HepG2 (cell line): ENCODE results near the gene SLC18A2. TPM values are rescaled to one million over a fixed set of nuclear protein-coding genes. Genes with fewer than 3 reads are reported as not detected.

Experiments used
- ATAC-seq: fragments of 200-7000 bp; cut with Tn5 transposase; 3 replicates; pipeline ENCODE4 v1.9.1; 2020; ENCODE audit warnings: mild to moderate bottlenecking, moderate library complexity
- BruUV-seq: library from RNA; stranded (reverse); fragments of 400-500 nt; replicated peaks from 2 replicates; lab custom pipeline; 2021; lab: Mats Ljungman, UMichigan
- CTCF ChIA-PET: fragments of 300-600 bp; formaldehyde crosslinking; extraction: SDS; loops from one replicate; lab custom pipeline; 2021; ENCODE audit warnings: low total read pairs, inconsistent platforms, low intra/inter-chr PET ratio; lab: Yijun Ruan, JAX
- POLR2A ChIA-PET: fragments of 350-600 bp; sonication (Branson Sonifier 250); formaldehyde crosslinking; loops from one replicate; lab custom pipeline; 2020; ENCODE audit warnings: antibody characterized with exemption, inconsistent platforms; lab: Yijun Ruan, JAX
- DNase-seq: peaks from one replicate; pipeline ENCODE4 v3.0.0-alpha.2; 2015; ENCODE audit warnings: low spot score
- FAIRE-seq: peaks from 3 replicates; lab custom pipeline; 2011; peaks lifted over from hg19 to GRCh38; lab: Jason Lieb, UNC
- H2AFZ ChIP-seq: one replicate; pipeline ENCODE4 v1.6.1; 2011; ENCODE audit warnings: low read length, inconsistent platforms
- H3K27ac ChIP-seq: fragments of 300-600 bp; 3 replicates; pipeline ENCODE4 v1.8.0; 2011; ENCODE audit warnings: mixed run types, mild to moderate bottlenecking, mixed read lengths, low read length, inconsistent platforms; ENCODE audit not compliant: insufficient read depth; ENCODE audit errors: extremely low read length
- H3K27me3 ChIP-seq, 2 experiments: fragments of 200-600 bp in 1 of 2; 2 replicates in 1 of 2; 3 replicates in 1 of 2; pipeline versions ENCODE4 v1.6.0 to v1.8.0; 2011; ENCODE audit warnings: low read length in 2 of 2, mild to moderate bottlenecking in 2 of 2, moderate library complexity in 2 of 2, inconsistent platforms in 1 of 2; ENCODE audit not compliant: insufficient read depth in 2 of 2, control insufficient read depth in 1 of 2
- H3K36me3 ChIP-seq, 2 experiments: fragments of 200-600 bp in 1 of 2; replicated peaks in 1 of 2; 2 replicates in 1 of 2; 3 replicates in 1 of 2; pipeline versions ENCODE4 v1.5.1 to v1.8.0; 2011; ENCODE audit warnings: low read length in 2 of 2, inconsistent platforms in 1 of 2; ENCODE audit not compliant: insufficient read depth in 2 of 2, control insufficient read depth in 1 of 2
- H3K4me1 ChIP-seq: 2 replicates; pipeline ENCODE4 v1.5.1; 2012; ENCODE audit warnings: low read length, inconsistent platforms; ENCODE audit not compliant: insufficient read depth
- H3K4me2 ChIP-seq: 2 replicates; pipeline ENCODE4 v1.6.0; 2011; ENCODE audit warnings: low read depth, low read length, inconsistent platforms
- H3K4me3 ChIP-seq, 3 experiments: fragments of 200-600 bp in 1 of 3; sonication (generic), shearing (Covaris generic) in 1 of 3; replicated peaks in 1 of 3; 2 replicates each; pipeline ENCODE4 v1.5.1; 2011 to 2016; ENCODE audit warnings: low read length in 3 of 3, inconsistent platforms in 2 of 3, low read depth in 2 of 3, mild to moderate bottlenecking in 2 of 3, control low read depth in 1 of 3, mixed read lengths in 1 of 3; ENCODE audit not compliant: insufficient read depth in 1 of 3
- H3K79me2 ChIP-seq: one replicate; pipeline ENCODE4 v1.6.1; 2011; ENCODE audit warnings: low read length, inconsistent platforms; ENCODE audit not compliant: insufficient read depth
- H3K9ac ChIP-seq: 2 replicates; pipeline ENCODE4 v1.6.0; 2011; ENCODE audit warnings: mild to moderate bottlenecking, low read depth, low read length, inconsistent platforms; ENCODE audit not compliant: insufficient read depth
- H3K9me3 ChIP-seq: 2 replicates; pipeline ENCODE4 v1.5.1; 2012; ENCODE audit warnings: mild to moderate bottlenecking, low read length
- H4K20me1 ChIP-seq: 2 replicates; pipeline ENCODE4 v1.6.0; 2011; ENCODE audit warnings: inconsistent platforms, mild to moderate bottlenecking, low read length, moderate library complexity; ENCODE audit not compliant: insufficient read depth
- CENPBD1 ChIP-seq: sonication (generic); formaldehyde crosslinking; IDR thresholded peaks from 2 replicates; pipeline ENCODE4 v1.8.0; 2022; ENCODE audit warnings: missing genetic modification reagents, low read depth, mild to moderate bottlenecking, borderline replicate concordance
- FOXK2 ChIP-seq: fragments of 450-650 bp; IDR thresholded peaks from 2 replicates; pipeline ENCODE4 v1.6.1; 2016
- HOXA3 ChIP-seq: sonication (generic); formaldehyde crosslinking; IDR thresholded peaks from 2 replicates; pipeline ENCODE4 v1.5.0; 2020; ENCODE audit warnings: missing genetic modification reagents
- KDM4B ChIP-seq: sonication (generic); formaldehyde crosslinking; IDR thresholded peaks from 2 replicates; pipeline ENCODE4 v1.4.0; 2020; ENCODE audit warnings: missing genetic modification reagents
- POLR2A ChIP-seq, 2 experiments: IDR thresholded peaks; 2 replicates each; pipeline ENCODE4 v1.6.1; 2011; ENCODE audit warnings: low read depth in 2 of 2, low read length in 2 of 2, mild to moderate bottlenecking in 1 of 2, moderate library complexity in 1 of 2; ENCODE audit not compliant: insufficient read depth in 1 of 2
- POLR2AphosphoS5 ChIP-seq: IDR thresholded peaks from 2 replicates; pipeline ENCODE4 v1.6.1; 2012; ENCODE audit warnings: low read depth, low read length
- SPEN ChIP-seq: sonication (generic); formaldehyde crosslinking; IDR thresholded peaks from 2 replicates; pipeline ENCODE4 v1.5.1; 2020; ENCODE audit warnings: low read depth, mild to moderate bottlenecking, missing genetic modification reagents
- ZNF136 ChIP-seq: sonication (generic); formaldehyde crosslinking; IDR thresholded peaks from 2 replicates; pipeline ENCODE4 v1.8.1; 2022; ENCODE audit warnings: low read depth, mild to moderate bottlenecking, moderate library complexity, missing genetic modification reagents
- ZNF414 ChIP-seq: sonication (generic); formaldehyde crosslinking; IDR thresholded peaks from 2 replicates; pipeline ENCODE4 v1.5.0; 2020; ENCODE audit warnings: missing genetic modification reagents
- WGBS: methylation state at CpG from one replicate; pipeline ENCODE4 v1.1.6; 2017; ENCODE audit warnings: low lambda C conversion rate; 5-methylcytosine and 5-hydroxymethylcytosine counted together
- in situ Hi-C: cut with HindIII; loops from 2 replicates; pipeline ENCODE4 v1.10.0; 2017; ENCODE audit warnings: low pct_unique_long_range_greater_than_20kb; ENCODE audit not compliant: extremely low pct_ligation_motif_present
- intact Hi-C: fragments of 100-400 bp; cut with micrococcal nuclease; formaldehyde crosslinking; loops from one replicate; pipeline ENCODE4 v1.10.0; 2022; ENCODE audit not compliant: unreplicated experiment
- polyA plus RNA-seq, 8 experiments: library from polyadenylated mRNA; depleted of rRNA in 3 of 8; stranded (reverse) in 7 of 8; unstranded in 1 of 8; fragments of >200 nt; fragmentation: Illumina TruSeq in 4 of 8; extraction: Trizol in 4 of 8; gene quantifications; 2 replicates each; pipeline versions ENCODE4 v1.2.1 to v1.2.3, GENCODE V29; 2011 to 2016; ENCODE audit warnings: low read depth in 4 of 8, missing spikeins in 1 of 8, mixed read lengths in 1 of 8; ENCODE audit not compliant: insufficient read depth in 1 of 8
- total RNA-seq, 5 experiments: library from RNA; depleted of rRNA; stranded (reverse); fragments of >200 nt; fragmentation: Illumina TruSeq; extraction: Trizol; gene quantifications; 2 replicates each; pipeline ENCODE4 v1.2.3, GENCODE V29; 2016; ENCODE audit warnings: low read depth in 1 of 5

Gene SLC18A2
- total and polyA plus RNA-seq, 2 of the 13 experiments (the other 11 are each of a cell fraction or from before 2014, with no cell fraction given), result not detected

DNA sequence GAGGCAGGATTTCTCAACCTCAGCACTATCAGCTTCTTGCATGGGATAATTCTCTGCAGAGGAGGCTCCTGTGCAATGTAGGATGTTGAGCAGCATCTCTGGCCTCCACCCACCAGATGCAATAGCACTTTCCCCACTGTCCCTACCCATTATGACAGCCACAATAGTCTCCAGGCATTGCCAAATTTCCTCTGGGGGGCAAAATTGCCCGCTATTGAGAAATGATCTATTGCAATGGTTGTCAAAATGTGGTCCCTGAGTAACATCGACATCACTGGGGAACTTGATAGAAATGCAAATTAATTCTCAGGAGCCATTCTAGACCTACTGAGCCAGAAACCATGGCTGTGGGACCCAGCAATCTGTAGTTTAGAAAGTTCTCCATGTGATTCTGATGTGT lies 36.6 kb upstream of the SLC18A2 start:
- in situ Hi-C loops, result no loop called here
- CTCF ChIA-PET, result no interaction called here

DNA sequence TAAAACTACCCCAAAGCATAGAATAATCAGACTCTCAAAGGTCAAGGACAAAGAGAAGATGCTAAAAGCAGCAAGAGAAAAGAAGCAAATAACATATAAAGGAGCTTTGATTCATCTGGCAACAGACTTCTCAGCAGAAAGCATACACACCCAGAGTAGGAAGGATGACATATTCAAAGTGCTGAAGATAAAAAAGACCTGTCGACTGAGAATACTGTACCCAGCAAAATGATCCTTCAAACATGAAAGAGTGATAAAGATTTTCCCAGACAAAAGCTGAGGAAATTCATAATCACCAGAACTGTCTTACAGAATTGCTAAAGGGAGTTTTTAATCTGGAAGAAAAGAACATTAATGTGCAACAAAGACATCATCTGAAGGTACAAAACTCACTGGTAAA lies 28.7 kb upstream of the SLC18A2 start:
- WGBS, result 0% methylated on average over 1 of the region's 1 CpG
- TF ChIP-seq ZNF136 (peak; percentile 92; the same call in 1 of the 2 replicates), KDM4B (no peak)
- no peak overlapping the region for H2AFZ ChIP-seq
- BruUV-seq, result no TSS peak
- no peak for FAIRE-seq
- ChIA-PET POLR2A (no interaction called here), CTCF (no interaction called here)
- H3K27me3 ChIP-seq, result peaks cover 2 to 17% of the 10 kb centered on the region in 2 experiments; a peak in 4 of 5 replicates
- no peaks in the 10 kb centered on the region for H4K20me1 ChIP-seq
- peaks cover 17% of the 10 kb centered on the region for H3K9me3 ChIP-seq
- DNase-seq, result no peak
- H3K4me3 ChIP-seq, result no peak overlapping the region
- in situ Hi-C loops (no loop called here), intact Hi-C loops (no loop called here)
- no peaks in the 10 kb centered on the region for H3K79me2 ChIP-seq
- peaks cover 10% of the 10 kb centered on the region for H3K4me1 ChIP-seq
- no peak overlapping the region for H3K27ac ChIP-seq
- ATAC-seq, result no peak
- H3K36me3 ChIP-seq, result no peaks in the 10 kb centered on the region
- no peak overlapping the region for H3K9ac ChIP-seq
- H3K4me2 ChIP-seq, result no peak overlapping the region

More for the DNA sequence above, 36.6 kb upstream of the SLC18A2 start:
- no peak for ATAC-seq
- no peak for DNase-seq
- no peak overlapping the region for H3K9ac ChIP-seq
- H3K9me3 ChIP-seq, result no peaks in the 10 kb centered on the region
- POLR2A ChIA-PET, result no interaction called here
- H3K36me3 ChIP-seq, result no peaks in the 10 kb centered on the region
- TF ChIP-seq POLR2AphosphoS5 (no peak), SPEN (CRISPR knock-in tag) (no peak), FOXK2 (no peak), POLR2A (IDR thresholded peaks at IDR 0.05; ENCODE audit: insufficient read depth in 1 of 2, low read depth in 2 of 2, low read length in 2 of 2) (no peak), ZNF414 (CRISPR knock-in tag) (no peak), HOXA3 (CRISPR knock-in tag) (no peak), CENPBD1 (CRISPR knock-in tag) (no peak)
- no peaks in the 10 kb centered on the region for H3K4me1 ChIP-seq
- no peaks in the 10 kb centered on the region; a peak in 3 of 5 replicates for H3K27me3 ChIP-seq
- BruUV-seq, result no TSS peak
- no peak overlapping the region for H3K4me2 ChIP-seq
- H3K27ac ChIP-seq, result no peak overlapping the region
- no peak for FAIRE-seq
- WGBS, result 40% methylated on average over 2 of the region's 2 CpGs
- no peaks in the 10 kb centered on the region for H3K79me2 ChIP-seq
- H2AFZ ChIP-seq, result no peak overlapping the region
- H3K4me3 ChIP-seq, result no peak overlapping the region
- no peaks in the 10 kb centered on the region for H4K20me1 ChIP-seq
- intact Hi-C loops, result no loop called here
